Keratinocyte (primary cell): ENCODE results near the gene MADD. TPM values are rescaled to one million over a fixed set of nuclear protein-coding genes. Genes with fewer than 3 reads are reported as not detected.

Experiments used
- DNase-seq: peaks from one replicate; pipeline ENCODE4 v3.0.0-alpha.2; 2011; ENCODE audit warnings: low read depth, missing footprints, low spot score
- FAIRE-seq: peaks from 2 replicates; lab custom pipeline; 2011; peaks lifted over from hg19 to GRCh38; lab: Jason Lieb, UNC
- H2AFZ ChIP-seq: 2 replicates; pipeline ENCODE4 v1.6.0; 2012; ENCODE audit warnings: low read length, control low read depth, inconsistent platforms; ENCODE audit not compliant: control insufficient read depth
- H3K27ac ChIP-seq: 2 replicates; pipeline ENCODE4 v1.5.1; 2011; ENCODE audit warnings: low read length; ENCODE audit not compliant: control insufficient read depth, insufficient read depth
- H3K27me3 ChIP-seq: 3 replicates; pipeline ENCODE4 v1.6.0; 2011; ENCODE audit warnings: low read length; ENCODE audit not compliant: control insufficient read depth, insufficient read depth; ENCODE audit errors: extremely low read depth
- H3K36me3 ChIP-seq, 2 experiments: 2 replicates in 1 of 2; 3 replicates in 1 of 2; pipeline ENCODE4 v1.5.1; 2011; ENCODE audit warnings: low read length in 2 of 2, mild to moderate bottlenecking in 1 of 2; ENCODE audit not compliant: control insufficient read depth in 2 of 2, insufficient read depth in 2 of 2; ENCODE audit errors: extremely low read depth in 1 of 2
- H3K4me1 ChIP-seq: 3 replicates; pipeline ENCODE4 v1.5.1; 2011; ENCODE audit warnings: low read length; ENCODE audit not compliant: control insufficient read depth, insufficient read depth; ENCODE audit errors: extremely low read depth
- H3K4me2 ChIP-seq: 3 replicates; pipeline ENCODE4 v1.6.0; 2011; ENCODE audit warnings: low read depth, low read length; ENCODE audit not compliant: control insufficient read depth, insufficient read depth; ENCODE audit errors: extremely low read depth
- H3K4me3 ChIP-seq, 3 experiments: fragments of 200-600 bp in 1 of 3; sonication (generic) in 1 of 3; 2 replicates in 2 of 3; 3 replicates in 1 of 3; pipeline ENCODE4 v1.5.1; 2011 to 2016; ENCODE audit warnings: low read length in 3 of 3, mild to moderate bottlenecking in 3 of 3, control low read depth in 2 of 3, inconsistent platforms in 1 of 3, low read depth in 1 of 3, mixed read lengths in 1 of 3, mixed run types in 1 of 3, moderate library complexity in 1 of 3; ENCODE audit not compliant: control insufficient read depth in 2 of 3, insufficient read depth in 2 of 3; ENCODE audit errors: extremely low read depth in 1 of 3
- H3K79me2 ChIP-seq: 2 replicates; pipeline ENCODE4 v1.6.0; 2012; ENCODE audit warnings: low read length; ENCODE audit not compliant: control insufficient read depth, insufficient read depth
- H3K9ac ChIP-seq: 3 replicates; pipeline ENCODE4 v1.6.0; 2011; ENCODE audit warnings: low read length; ENCODE audit not compliant: control insufficient read depth, insufficient read depth; ENCODE audit errors: extremely low read depth
- H3K9me1 ChIP-seq: 3 replicates; pipeline ENCODE4 v1.6.0; 2011; ENCODE audit warnings: low read length; ENCODE audit not compliant: control insufficient read depth, insufficient read depth; ENCODE audit errors: extremely low read depth
- H3K9me3 ChIP-seq: 2 replicates; pipeline ENCODE4 v1.5.1; 2012; ENCODE audit warnings: low read depth, low read length; ENCODE audit not compliant: control insufficient read depth
- H4K20me1 ChIP-seq: 3 replicates; pipeline ENCODE4 v1.6.0; 2011; ENCODE audit warnings: low read length; ENCODE audit not compliant: control insufficient read depth, insufficient read depth; ENCODE audit errors: extremely low read depth
- CTCF ChIP-seq, 3 experiments: IDR thresholded peaks in 1 of 3; conservative IDR thresholded peaks in 1 of 3; optimal IDR thresholded peaks in 1 of 3; 2 replicates in 2 of 3; 3 replicates in 1 of 3; pipeline versions ENCODE3 to v1.5.1; 2011; ENCODE audit warnings: low read length in 3 of 3, mild to moderate bottlenecking in 3 of 3, moderate library complexity in 2 of 3, control low read depth in 1 of 3, inconsistent platforms in 1 of 3; ENCODE audit not compliant: insufficient read depth in 2 of 3; ENCODE audit errors: extremely low read depth in 1 of 3
- EZH2 ChIP-seq: IDR thresholded peaks from one replicate; pipeline ENCODE4 v1.6.1; 2012; ENCODE audit warnings: inconsistent platforms, mild to moderate bottlenecking, low read length, moderate library complexity
- dilution Hi-C: fragments of 300-500 bp; cut with MboI; formaldehyde crosslinking; loops from one replicate; pipeline ENCODE4 v1.7.0; 2020; ENCODE audit warnings: low sequenced_read_pairs; ENCODE audit not compliant: extremely low pct_ligation_motif_present
- polyA plus RNA-seq, 5 experiments: library from polyadenylated mRNA; depleted of rRNA in 3 of 5; stranded (reverse) in 3 of 5; stranded (forward) in 1 of 5; unstranded in 1 of 5; fragments of >200 nt; gene quantifications; 1 replicate in 1 of 5; 2 replicates in 3 of 5; 3 replicates in 1 of 5; pipeline versions ENCODE4 v1.2.1 to v1.2.3, GENCODE V29; 2011 to 2012; ENCODE audit warnings: missing spikeins in 2 of 5, low read depth in 1 of 5, low replicate concordance in 1 of 5

The MADD gene
- polyA plus RNA-seq, 1 donor (not counting 4 experiments of a cell fraction or from before 2014, with no cell fraction given) = 11.9 TPM

GRCh38 chr11:47239852-47240251 lies 30.1 kb upstream of the MADD start:
- Histone ChIP-seq H3K4me3 (no peak overlapping the region), H3K79me2 (no peaks in the 10 kb centered on the region), H3K9ac (no peak overlapping the region), H3K4me1 (peaks cover 7% of the 10 kb centered on the region), H4K20me1 (no peaks in the 10 kb centered on the region), H3K27me3 (no peaks in the 10 kb centered on the region), H3K9me1 (no peaks in the 10 kb centered on the region), H2AFZ (no peak overlapping the region), H3K9me3 (no peaks in the 10 kb centered on the region), H3K4me2 (no peak overlapping the region), H3K27ac (no peak overlapping the region), H3K36me3 (peaks cover 26 to 43% of the 10 kb centered on the region in 2 experiments)
- FAIRE-seq (no peak), DNase-seq (no peak)
- dilution Hi-C loops = no loop called here
- no peak for TF ChIP-seq CTCF (optimal IDR thresholded peaks at IDR 0.05 in 1 of 3, IDR thresholded peaks at IDR 0.05 in 1 of 3, conservative IDR thresholded peaks at IDR 0.05 in 1 of 3; ENCODE audit: extremely low read depth in 1 of 3, insufficient read depth in 2 of 3, low read length in 3 of 3)
- TF ChIP-seq EZH2 = no peak

GRCh38 chr11:47241841-47242301 lies 28.1 kb upstream of the MADD start:
- no peak overlapping the region for H2AFZ ChIP-seq
- peaks cover 32 to 40% of the 10 kb centered on the region in 2 experiments for H3K36me3 ChIP-seq
- dilution Hi-C loops = no loop called here
- no peak overlapping the region for H3K4me2 ChIP-seq
- H3K79me2 ChIP-seq = no peaks in the 10 kb centered on the region
- H3K9ac ChIP-seq = no peak overlapping the region
- FAIRE-seq (no peak), DNase-seq (no peak)
- peaks cover under 1% of the 10 kb centered on the region for H3K4me1 ChIP-seq
- no peak overlapping the region for H3K4me3 ChIP-seq
- H3K9me3 ChIP-seq = no peaks in the 10 kb centered on the region
- no peak overlapping the region for H3K27ac ChIP-seq
- no peaks in the 10 kb centered on the region for H3K27me3 ChIP-seq
- TF ChIP-seq EZH2 (no peak), CTCF (optimal IDR thresholded peaks at IDR 0.05 in 1 of 3, IDR thresholded peaks at IDR 0.05 in 1 of 3, conservative IDR thresholded peaks at IDR 0.05 in 1 of 3; ENCODE audit: extremely low read depth in 1 of 3, insufficient read depth in 2 of 3, low read length in 3 of 3) (no peak)
- H3K9me1 ChIP-seq = no peaks in the 10 kb centered on the region
- H4K20me1 ChIP-seq = no peaks in the 10 kb centered on the region
